ENCODE measurements around the gene TGFB2.

The TGFB2 gene

DNA sequence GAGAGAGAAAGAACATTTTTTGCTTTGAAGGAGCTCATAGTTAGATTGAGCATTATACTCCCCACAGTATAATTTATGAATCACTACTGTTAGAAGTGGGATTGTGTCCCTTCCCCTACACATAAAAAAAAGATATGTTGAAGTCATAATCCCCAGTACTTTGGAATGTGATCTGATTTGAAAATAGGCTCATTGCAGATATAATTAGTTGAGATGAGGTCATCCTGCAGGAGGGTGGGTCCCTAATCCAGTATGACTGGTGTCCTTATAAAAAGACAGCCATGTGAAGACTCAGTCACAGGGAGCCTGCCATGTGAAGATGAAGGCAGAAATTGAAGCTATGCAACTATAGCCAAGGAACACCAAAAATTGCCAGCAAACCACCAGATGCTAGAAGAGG lies 76.4 kb downstream of the TGFB2 start:
- no peak for DNase-seq (ENCODE audit: low read depth in 2 of 2)

DNA sequence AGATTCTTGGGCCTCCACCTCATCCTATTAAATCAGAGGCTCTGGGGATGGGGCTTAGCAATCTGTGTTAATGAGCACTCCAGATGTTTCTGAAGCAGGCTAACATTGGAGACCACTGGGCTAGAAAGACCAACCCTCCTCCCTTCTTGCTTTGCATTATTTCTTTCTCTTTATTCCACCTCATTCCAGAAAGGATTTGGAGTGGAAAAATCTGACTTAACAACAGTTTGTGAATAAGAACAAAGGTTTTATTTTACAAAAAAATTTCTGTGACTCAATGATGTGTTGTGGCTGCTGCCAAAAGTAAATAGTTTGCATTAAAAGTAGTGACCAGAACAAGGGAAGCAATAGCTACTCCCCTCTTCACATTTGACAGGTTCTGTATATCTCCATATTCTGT lies 79.4 kb downstream of the TGFB2 start:
- no peak for DNase-seq (ENCODE audit: low read depth in 2 of 2)

DNA sequence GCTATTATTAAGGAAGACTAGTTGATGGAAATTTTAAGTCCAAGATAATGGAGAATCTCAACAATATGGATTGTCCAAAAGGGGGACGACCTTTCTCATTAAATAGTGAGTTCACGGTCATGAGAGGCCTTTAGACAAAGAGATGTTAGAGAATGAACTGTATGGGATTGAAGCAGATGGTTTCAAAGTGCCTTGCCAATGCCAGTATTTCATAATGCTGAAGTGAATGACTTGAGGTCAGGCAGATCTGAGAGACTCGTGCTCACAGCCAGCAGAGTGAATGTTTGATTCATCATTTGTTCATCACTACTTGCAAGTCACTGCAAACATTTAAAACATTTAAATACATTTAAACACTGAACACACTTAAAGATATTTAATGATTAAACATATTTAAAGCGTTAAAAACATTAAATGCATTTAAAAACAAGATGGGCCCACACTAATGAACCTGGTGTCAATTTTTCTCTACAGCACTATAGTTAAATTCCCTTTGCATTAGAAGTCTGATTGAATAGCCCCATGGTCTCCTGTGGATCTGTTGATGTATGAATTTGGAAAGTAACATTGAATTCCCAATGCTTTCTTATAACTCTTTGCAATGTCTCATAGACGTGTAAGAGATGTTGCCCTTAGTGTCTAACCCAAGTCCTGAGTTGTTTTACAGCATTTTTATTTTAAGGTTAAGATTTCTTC lies 80.7 kb downstream of the TGFB2 start:
- no peak for DNase-seq (ENCODE audit: low read depth in 2 of 2)

DNA sequence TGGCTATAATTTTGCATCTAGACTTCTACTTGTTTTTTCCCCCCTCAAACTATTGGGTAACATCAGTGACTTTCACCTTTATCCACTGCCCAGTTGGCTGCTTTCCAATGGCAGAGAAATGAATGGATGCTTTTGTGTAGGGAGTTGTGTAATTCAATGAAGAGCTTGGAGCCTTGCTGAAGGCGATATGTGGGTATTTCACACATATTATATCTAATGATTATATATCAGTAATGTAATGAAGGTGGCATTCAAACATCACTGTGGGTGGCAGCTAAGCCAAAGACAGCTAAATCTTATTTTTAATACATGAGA lies 81.2 kb downstream of the TGFB2 start:
- no peak for DNase-seq (ENCODE audit: low read depth in 2 of 2)

DNA sequence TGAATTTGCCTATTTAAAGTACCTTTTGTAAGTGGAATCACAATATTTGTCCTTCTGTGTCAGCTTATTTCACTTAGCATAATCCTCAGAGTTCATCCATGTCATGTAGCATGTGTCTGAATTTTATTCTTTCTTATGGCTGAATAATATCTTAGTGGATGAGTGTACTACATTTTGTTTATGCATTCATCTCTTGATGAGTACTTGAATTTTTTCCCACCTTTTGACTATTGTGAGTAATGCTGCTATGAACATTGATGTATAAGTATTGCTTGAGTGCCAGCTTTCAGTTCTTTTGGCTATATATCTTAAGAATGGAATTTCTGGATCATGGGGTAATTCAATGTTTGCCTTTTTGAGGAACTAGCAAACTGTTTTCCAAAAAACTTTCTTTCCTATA lies 84.2 kb downstream of the TGFB2 start:
- DNase-seq (ENCODE audit: low read depth in 2 of 2) = no peak

DNA sequence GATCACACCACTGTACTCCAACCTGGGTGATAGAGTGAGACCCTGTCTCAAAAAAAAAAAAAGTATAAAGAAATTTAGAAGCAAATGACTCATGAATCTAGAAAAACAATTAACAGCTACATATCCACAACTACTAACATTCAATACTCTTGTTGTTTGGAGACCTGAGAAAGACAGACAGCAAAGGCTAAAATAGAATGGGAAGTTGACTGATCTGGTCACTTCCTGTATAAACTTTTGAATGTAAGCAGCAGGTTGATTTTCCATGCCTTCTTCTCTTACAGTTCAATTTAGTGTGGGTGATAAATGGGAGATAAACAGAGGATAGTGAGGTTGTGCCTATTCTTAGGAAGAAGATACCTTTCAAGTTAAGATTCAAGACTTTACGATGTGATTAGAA lies 85.2 kb downstream of the TGFB2 start:
- DNase-seq (ENCODE audit: low read depth in 2 of 2) = no peak

DNA sequence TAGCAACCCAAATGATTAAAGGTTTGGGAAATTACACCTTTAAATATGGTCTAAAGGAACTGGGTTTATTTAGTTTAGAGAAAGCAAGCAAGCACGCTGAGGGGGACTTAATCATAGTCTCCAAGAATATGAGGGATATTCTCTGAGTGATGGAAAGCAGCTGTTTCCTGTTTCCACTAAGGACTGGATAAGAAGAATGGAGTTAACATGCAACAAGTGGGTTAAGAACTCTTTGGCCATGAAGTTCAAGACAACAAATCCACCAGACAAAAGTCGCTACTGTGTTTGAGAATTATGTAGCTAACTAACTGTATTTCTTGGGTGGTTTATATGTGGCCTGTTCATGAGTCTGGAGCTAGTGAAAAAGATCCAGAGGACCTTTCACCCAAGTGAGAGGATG lies 85.7 kb downstream of the TGFB2 start:
- no peak for DNase-seq (ENCODE audit: low read depth in 2 of 2)

DNA sequence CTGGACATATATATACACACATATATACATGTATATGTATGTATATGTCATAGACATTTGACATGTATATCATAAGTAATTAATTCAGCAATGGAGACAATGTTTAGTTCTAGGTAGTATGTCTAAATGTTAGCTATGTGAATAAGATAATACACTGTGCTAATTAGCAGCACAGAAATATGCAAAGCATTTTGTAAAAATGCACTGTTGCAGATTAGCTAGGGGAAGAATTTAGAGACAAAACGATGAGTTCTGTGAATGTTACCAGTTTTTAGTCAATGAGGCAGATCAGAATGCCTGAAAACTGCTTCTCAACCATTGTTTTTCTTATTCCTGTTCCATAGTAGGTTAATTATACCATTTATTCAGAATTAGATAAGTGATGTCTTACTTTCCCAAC lies 86.3 kb downstream of the TGFB2 start:
- no peak for DNase-seq (ENCODE audit: low read depth in 2 of 2)

DNA sequence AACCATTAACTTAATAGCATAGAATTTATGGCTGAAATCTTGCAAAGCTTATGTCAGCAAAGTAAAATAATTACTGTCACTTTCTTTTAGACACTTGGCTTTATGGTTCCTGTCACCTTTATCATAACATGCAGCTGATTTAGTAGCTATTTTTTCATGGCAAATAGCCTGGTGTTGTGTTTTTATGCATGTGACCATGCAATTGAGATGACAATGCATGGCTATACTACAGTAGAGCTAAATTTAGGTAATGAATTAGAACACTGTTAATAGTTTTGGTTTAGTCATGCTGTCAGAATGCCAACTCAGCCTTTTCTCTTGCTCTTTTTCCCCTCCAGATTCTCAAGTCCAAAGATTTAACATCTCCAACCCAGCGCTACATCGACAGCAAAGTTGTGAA lies 88.6 kb downstream of the TGFB2 start:
- no peak for DNase-seq (ENCODE audit: low read depth in 2 of 2)

DNA sequence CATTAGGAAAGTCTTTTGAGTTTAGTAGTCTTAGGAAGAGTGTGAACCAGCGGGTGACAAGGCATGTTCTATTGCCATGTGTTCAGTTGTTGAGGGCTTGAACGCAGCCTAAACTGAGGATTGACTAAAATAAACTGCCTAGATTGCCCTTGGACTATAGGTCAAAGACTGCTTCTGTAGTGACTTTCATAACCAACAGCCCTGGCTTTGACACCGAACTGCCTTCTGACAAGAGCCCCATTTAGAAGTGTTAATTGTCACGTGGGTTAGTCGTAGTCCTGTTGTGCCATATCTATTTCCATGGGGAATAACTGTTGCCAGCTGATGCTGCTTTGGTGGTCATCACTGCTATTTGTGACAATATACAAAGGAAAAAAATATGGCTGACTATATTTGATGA lies 90.4 kb downstream of the TGFB2 start:
- DNase-seq (ENCODE audit: low read depth in 2 of 2) = no peak

DNA sequence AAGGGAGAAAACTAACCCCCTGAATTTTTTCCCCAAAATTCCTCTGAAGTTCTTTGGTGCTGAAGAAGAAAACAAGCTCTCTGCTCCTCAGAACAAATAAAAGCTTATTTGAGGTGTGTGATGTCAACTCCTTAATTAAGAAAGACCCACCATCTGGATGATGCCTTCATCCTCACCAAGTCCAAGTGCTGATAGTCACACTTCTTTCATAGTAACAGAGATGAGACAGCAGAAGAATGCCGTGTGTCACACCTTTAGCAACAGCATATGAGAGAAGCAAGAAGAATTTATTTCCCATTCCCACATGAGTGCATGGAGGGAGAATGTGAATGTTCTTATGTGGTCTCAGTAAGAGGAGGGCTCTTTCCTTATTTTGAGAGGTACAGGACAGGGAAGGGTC lies 91.2 kb downstream of the TGFB2 start:
- no peak for DNase-seq (ENCODE audit: low read depth in 2 of 2)

DNA sequence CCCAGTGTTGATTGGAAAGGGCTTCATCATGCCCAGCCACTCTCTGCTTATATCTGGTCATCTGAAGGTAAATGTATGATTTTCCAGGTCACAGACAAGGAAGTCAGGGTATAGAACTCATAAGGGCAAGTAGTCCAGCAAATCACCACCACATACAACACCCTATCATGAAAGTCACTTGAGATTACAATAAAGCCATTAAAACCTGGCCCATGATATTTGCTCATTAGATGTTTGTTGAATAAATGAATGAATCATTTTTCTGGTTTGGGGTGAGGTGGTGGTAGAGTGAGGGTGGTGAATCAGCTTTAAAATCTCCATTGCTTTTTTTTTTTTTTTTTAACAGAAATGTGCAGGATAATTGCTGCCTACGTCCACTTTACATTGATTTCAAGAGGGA lies 91.9 kb downstream of the TGFB2 start:
- no peak for DNase-seq (ENCODE audit: low read depth in 2 of 2)

DNA sequence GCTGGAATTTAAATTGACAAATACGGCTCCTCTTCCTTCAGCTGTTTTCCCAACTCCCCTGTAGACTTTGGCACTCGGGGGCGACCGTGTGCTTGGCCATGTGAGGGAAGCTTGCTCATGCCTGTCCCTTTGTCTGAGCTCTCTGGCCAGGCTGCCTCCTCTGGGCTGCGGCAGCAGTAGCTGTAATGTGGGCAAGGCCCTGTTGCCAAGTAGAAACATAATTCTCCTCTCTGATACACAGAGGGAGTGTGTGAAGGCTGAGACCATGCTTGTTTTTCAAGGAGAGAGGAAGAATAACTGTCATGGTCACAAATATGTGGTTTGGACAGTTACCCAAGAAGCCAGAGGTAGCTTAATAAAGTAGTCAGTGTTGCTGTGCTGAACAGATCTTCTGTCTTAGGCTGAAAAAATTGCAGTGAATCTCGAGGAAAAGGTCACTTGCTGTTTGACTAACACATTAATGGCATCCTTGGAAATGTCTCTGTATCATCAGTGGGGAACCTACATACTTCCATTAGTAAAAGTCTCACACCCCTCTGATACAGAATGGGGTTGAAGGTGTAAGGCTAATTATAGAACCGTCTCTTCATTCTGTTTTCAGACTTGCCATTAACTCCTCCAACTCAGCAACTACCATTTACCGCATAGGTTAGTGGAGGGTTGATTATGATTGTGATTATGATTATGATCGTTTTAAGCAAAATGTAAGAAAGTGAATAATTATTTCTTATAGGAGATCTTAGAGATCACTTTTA lies 94.6 kb downstream of the TGFB2 start:
- DNase-seq (ENCODE audit: low read depth in 2 of 2) = no peak

DNA sequence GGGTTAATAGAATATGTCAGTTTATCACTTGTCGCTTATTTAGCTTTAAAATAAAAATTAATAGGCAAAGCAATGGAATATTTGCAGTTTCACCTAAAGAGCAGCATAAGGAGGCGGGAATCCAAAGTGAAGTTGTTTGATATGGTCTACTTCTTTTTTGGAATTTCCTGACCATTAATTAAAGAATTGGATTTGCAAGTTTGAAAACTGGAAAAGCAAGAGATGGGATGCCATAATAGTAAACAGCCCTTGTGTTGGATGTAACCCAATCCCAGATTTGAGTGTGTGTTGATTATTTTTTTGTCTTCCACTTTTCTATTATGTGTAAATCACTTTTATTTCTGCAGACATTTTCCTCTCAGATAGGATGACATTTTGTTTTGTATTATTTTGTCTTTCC lies 98.1 kb downstream of the TGFB2 start:
- DNase-seq (ENCODE audit: low read depth in 2 of 2) = no peak

DNA sequence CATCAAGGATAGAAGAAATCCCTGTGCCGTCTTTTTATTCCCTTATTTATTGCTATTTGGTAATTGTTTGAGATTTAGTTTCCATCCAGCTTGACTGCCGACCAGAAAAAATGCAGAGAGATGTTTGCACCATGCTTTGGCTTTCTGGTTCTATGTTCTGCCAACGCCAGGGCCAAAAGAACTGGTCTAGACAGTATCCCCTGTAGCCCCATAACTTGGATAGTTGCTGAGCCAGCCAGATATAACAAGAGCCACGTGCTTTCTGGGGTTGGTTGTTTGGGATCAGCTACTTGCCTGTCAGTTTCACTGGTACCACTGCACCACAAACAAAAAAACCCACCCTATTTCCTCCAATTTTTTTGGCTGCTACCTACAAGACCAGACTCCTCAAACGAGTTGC lies 99.0 kb downstream of the TGFB2 start:
- DNase-seq (ENCODE audit: low read depth in 2 of 2) = no peak

DNA sequence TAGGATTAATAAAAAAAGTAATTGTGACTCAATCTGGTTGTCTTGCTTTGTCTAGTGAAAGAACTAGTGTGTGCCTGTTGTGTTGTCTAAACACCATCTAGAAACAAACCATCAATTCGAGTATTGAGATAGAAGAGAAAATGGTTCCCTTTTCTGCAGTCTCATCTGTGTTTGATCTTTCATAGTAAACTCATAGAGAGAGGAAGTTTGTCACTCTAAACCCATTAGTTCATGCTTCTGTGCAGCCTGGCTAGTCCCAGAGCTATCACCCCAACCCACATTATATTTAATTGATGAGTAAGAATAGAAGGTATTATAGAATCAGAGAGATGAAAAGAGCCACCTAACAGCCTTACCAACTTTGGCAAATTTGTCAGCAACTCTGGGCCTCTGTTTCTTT lies 99.5 kb downstream of the TGFB2 start:
- DNase-seq (ENCODE audit: low read depth in 2 of 2) = no peak

DNA sequence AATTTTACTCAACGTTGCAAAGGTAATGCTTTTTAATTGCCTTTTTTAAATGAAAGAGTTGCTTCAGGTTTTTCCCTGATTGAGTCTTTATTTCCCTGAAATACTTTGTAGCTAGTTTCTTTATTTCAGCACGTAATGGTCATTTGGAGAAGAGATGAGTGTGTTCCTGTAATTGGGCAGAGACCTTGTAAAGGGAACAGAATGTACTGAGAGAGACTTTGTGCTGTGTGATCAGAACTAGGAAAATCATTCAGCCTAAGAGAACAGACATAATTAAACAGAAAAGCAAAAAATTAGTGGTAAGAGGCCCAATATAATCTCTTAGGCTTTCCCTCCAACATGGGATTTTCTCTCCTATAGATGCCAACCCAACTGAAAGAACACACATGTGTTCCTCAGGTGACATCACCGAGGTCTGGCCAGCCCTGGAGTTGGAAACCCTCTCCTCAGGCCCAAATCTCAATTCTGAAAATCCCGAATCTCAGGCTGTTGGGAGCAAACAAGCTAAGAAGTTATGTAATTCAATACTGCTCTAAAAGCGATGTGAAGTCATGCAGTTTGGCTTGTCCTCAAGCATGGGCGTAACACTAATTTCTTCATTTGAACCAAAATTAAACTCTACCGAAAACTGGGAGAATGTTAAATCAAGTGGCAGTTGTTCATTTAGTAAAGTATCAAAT lies 102.0 kb downstream of the TGFB2 start:
- no peak for DNase-seq (ENCODE audit: low read depth in 2 of 2)

DNA sequence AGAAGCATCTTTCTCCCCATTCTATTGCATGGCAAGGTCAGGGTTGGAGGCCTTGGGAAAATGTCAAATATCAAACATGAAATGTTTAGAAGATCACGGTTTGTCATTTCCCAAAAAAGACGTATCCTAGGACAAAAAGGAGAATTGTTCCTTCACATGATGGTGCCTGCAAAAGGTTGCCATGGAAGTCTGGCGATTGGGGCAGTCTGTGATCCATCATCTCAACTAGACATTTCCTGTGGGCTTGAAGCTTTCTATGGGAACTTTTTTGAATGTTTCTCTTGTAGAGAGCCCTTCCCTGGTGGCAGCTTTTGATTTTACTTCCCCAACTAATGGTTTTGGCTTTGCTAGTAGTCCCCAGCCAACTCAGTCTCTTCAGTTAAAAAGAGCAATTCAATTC lies 106.3 kb downstream of the TGFB2 start:
- DNase-seq (ENCODE audit: low read depth in 2 of 2) = no peak

DNA sequence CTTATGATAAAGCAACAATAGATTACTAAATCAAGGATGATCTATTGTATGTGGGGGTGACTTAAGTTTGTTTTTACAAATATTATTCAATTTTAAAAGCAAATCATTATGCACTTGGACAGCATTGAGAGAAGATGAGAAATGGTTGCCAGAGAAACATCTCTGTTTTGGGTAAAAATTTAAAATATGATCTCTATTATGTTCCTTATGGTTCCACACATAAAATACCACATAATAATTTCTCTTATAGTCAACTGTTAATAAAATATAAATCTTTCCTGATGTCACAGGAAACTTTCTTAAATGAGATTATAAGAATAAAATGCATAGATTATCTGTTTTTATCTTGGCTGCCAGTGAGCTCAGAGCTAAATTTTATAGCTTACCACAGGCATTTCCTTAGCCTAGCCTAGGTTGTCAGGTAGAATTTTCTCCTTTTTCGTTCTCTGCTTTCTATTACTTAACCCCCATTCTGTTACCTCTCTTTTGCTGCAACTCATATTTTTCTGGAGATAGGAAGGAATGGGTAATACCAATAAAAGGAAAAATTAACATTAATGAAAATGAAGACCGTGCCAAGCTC lies 109.7 kb downstream of the TGFB2 start:
- no peak for DNase-seq (ENCODE audit: low read depth in 2 of 2)

DNA sequence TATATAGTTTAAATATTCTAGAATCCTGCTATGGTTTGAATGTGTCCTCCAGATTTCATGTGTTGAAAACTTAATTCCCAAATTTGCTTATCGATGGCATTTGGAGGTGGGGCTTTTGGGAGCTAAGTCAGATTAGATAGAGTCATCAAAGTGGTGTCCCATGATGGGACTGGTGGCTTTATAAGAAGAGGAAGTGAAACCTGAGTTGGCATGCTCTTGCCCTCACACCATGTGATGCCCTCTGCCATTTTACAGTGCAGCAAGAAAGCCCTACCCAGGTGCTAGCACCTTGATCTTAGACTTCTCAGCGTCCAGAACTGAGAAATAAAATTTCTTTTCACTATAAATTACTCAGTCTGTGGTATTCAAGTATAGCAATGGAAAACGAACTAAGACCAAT lies 111.3 kb downstream of the TGFB2 start:
- no peak for DNase-seq (ENCODE audit: low read depth in 2 of 2)

DNA sequence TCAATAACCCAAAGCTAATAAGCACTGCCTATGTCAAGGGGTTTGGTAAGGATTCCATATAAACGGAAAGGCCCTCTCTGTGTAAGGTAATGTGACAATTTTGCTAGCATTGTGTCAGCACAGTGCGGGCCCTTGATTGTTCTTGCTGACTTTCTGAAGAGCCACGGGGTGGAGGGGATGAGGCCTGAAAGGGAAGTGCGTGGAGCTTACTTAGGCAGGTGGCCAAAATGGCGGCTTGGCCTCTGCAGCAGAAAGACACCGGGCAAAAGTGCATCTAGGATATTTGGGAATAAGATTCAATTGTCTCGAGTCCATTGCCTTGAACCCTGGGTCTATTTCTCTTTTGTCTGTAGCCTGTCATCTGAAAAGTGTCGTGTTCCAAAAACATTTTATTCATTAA lies 114.3 kb downstream of the TGFB2 start:
- DNase-seq (ENCODE audit: low read depth in 2 of 2) = no peak

DNA sequence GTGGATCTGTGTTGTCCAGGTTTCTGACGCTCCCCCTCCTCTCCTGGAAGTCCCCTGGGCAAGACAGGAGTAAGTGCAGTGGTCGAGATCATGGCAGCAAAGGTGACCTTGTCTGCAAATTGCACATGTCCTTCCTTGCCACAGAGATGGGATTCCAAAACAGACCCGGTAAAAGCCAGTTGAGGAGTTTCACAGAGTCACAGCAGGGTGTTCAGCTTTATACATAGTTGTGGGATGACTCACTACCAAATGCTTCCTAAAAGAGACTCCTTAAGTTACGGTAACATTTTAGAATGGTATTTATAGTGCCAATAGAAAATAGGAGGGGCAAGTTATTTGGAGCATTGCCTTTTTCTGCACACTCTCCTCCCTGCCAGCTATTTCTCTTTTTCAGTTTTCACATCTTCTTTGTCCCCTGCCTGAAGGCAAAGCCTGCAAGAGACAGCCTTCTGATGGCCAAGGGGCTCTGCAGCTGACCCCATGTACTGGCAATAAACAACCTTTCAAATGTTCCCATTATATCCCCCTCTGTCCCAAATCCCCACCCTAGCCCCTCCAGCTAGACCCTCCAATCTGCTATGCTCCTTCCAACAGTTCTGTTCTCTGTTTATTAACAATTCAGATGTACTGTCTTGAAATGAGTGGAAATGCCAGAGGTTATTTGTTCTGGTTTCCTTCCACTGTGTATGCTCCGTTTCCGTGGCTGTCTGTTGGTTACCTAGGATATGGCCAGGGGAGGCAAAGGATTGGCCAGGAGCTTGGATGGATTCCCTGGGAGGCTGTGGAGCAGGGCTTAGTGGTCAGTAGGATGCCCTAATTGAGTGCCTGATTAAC lies 115.0 kb downstream of the TGFB2 start:
- no peak for DNase-seq (ENCODE audit: low read depth in 2 of 2)
